Esophagus squamous epithelium (tissue), 5 donors: ENCODE measurements around the gene ARHGEF3. TPM values are rescaled to one million over a fixed set of nuclear protein-coding genes. Genes with fewer than 3 reads are reported as not detected.

Source experiments
- DNase-seq: peaks from one replicate; lab custom pipeline; 2025; lab: John Stamatoyannopoulos, UW
- H3K27ac ChIP-seq, 4 donors: fragments of 200-600 bp; sonication (generic); one replicate each; pipeline ENCODE4 v1.5.1; 2016 to 2019; ENCODE audit warnings: mild to moderate bottlenecking in 1 of 4
- H3K27me3 ChIP-seq, 4 donors: fragments of 200-600 bp; sonication (generic); 1 replicate in 3 of 4; 2 replicates in 1 of 4; pipeline versions ENCODE4 v1.5.1 to v1.6.0; 2017 to 2021; ENCODE audit warnings: antibody characterized with exemption in 1 of 4
- H3K36me3 ChIP-seq, 3 donors: fragments of 200-600 bp; sonication (generic); one replicate each; pipeline ENCODE4 v1.5.1; 2016 to 2019
- H3K4me1 ChIP-seq, 3 donors: fragments of 200-600 bp; sonication (generic); one replicate each; pipeline ENCODE4 v1.5.1; 2017 to 2019
- H3K4me3 ChIP-seq, 4 donors: fragments of 200-600 bp; sonication (generic); 1 replicate in 3 of 4; 2 replicates in 1 of 4; pipeline ENCODE4 v1.5.1; 2016 to 2019; ENCODE audit warnings: mild to moderate bottlenecking in 2 of 4, moderate library complexity in 1 of 4
- H3K9me3 ChIP-seq, 3 donors: fragments of 200-600 bp; sonication (generic); one replicate each; pipeline ENCODE4 v1.5.1; 2016 to 2019
- CTCF ChIP-seq, 6 experiments: fragments of 450-650 bp in 4 of 6; fragments of 200-600 bp in 2 of 6; sonication (generic) in 2 of 6; IDR thresholded peaks; one replicate each; pipeline ENCODE4 v1.5.1; 2016 to 2019; ENCODE audit warnings: antibody characterized with exemption in 6 of 6, mild to moderate bottlenecking in 4 of 6, moderate library complexity in 4 of 6
- POLR2A ChIP-seq, 4 donors: fragments of 450-650 bp; IDR thresholded peaks; one replicate each; pipeline ENCODE4 v1.6.1; 2017; ENCODE audit warnings: antibody characterized with exemption in 4 of 4, mild to moderate bottlenecking in 4 of 4, moderate library complexity in 3 of 4
- WGBS, 2 donors: methylation state at CpG; one replicate each; pipeline ENCODE4 v1.1.5; 2018; 5-methylcytosine and 5-hydroxymethylcytosine counted together
- intact Hi-C: fragments of 100-400 bp; cut with DNase I; formaldehyde crosslinking; loops from one replicate; pipeline ENCODE4 v1.15.0; 2022
- total RNA-seq, 4 donors: library from RNA; depleted of rRNA; stranded (reverse); fragments of >200 nt; gene quantifications; one replicate each; pipeline ENCODE4 v1.1.0, GENCODE V29; 2016
- donor health status: DM: yes; HTN: yes; CAD: no.

ARHGEF3 gene
- total RNA-seq, 4 donors from 2014 or later = 20.6 to 26.3 (median 24.7) TPM

- intact Hi-C loops = loop anchor here (5.0 kb wide), 1 partner anchor 95 kb away; no protein-coding TSS in a partner anchor
- no peaks in the 10 kb centered on the region for H3K36me3 ChIP-seq
- 88 to 97% methylated on average over 4 of the region's 4 CpGs for WGBS, 2 donors
- no peaks in the 10 kb centered on the region for H3K9me3 ChIP-seq
- DNase-seq = no peak
- no peaks in the 10 kb centered on the region for H3K27me3 ChIP-seq
- TF ChIP-seq POLR2A (IDR thresholded peaks at IDR 0.05) = no peak
- TF ChIP-seq CTCF (IDR thresholded peaks at IDR 0.05) = no peak
- H3K4me3 ChIP-seq = no peak overlapping the region
- peak overlapping the region in 1 of 4 donors; percentile 3 for H3K27ac ChIP-seq
- peaks cover 28 to 82% (median 50%) of the 10 kb centered on the region in 3 donors for H3K4me1 ChIP-seq
Measured at GRCh38 chr3:56796996-56797395, 4.8 kb downstream of the ARHGEF3 start.

DNA sequence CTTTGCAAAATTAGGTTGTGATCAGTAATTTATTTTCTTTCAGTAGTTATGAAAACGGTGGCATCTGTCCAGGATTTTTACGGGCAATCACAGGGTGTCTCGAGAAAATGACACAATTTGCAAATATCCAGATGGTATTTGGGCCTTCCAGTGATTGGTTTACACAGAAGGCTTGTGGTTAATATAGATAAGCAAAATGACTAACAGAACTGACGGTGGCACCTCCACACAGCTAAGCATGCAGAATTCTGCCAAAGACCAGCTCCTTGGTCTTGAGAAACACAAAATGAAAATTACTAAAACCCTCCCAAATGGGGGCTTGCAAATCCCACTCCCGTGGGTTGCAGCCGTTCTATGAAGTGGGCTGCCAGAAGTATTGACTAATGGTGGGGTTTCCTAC, 5.5 kb downstream of the ARHGEF3 start:
- no peak for TF ChIP-seq POLR2A (IDR thresholded peaks at IDR 0.05)
- TF ChIP-seq CTCF (IDR thresholded peaks at IDR 0.05) = no peak
- peaks cover 34 to 84% (median 50%) of the 10 kb centered on the region in 3 donors for H3K4me1 ChIP-seq
- intact Hi-C loops = loop anchor here (5.0 kb wide), 1 partner anchor 94 kb away; no protein-coding TSS in a partner anchor

GRCh38 chr3:56795829-56796185, 5.9 kb downstream of the ARHGEF3 start:
- TF ChIP-seq CTCF (IDR thresholded peaks at IDR 0.05) = no peak
- TF ChIP-seq POLR2A (IDR thresholded peaks at IDR 0.05) = no peak
- no peaks in the 10 kb centered on the region for H3K9me3 ChIP-seq
- intact Hi-C loops = loop anchor here (5.0 kb wide), 1 partner anchor 94 kb away; no protein-coding TSS in a partner anchor
- no peak overlapping the region for H3K4me3 ChIP-seq
- H3K4me1 ChIP-seq = peaks cover 33 to 84% (median 47%) of the 10 kb centered on the region in 3 donors
- H3K36me3 ChIP-seq = no peaks in the 10 kb centered on the region
- no peaks in the 10 kb centered on the region for H3K27me3 ChIP-seq
- 57 to 76% methylated on average over 6 of the region's 6 CpGs for WGBS, 2 donors
- no peak for DNase-seq
- H3K27ac ChIP-seq = peak overlapping the region in 3 of 4 donors; percentile 51 to 69 (median 67)

More for the DNA sequence above, 5.5 kb downstream of the ARHGEF3 start:
- Histone ChIP-seq H3K9me3 (no peaks in the 10 kb centered on the region), H3K27ac (peak overlapping the region in 3 of 4 donors; percentile 51 to 69 (median 67)), H3K27me3 (no peaks in the 10 kb centered on the region), H3K36me3 (no peaks in the 10 kb centered on the region), H3K4me3 (no peak overlapping the region)
- no peak for DNase-seq
- WGBS, 2 donors = 65 to 68% methylated on average over 6 of the region's 6 CpGs

DNA sequence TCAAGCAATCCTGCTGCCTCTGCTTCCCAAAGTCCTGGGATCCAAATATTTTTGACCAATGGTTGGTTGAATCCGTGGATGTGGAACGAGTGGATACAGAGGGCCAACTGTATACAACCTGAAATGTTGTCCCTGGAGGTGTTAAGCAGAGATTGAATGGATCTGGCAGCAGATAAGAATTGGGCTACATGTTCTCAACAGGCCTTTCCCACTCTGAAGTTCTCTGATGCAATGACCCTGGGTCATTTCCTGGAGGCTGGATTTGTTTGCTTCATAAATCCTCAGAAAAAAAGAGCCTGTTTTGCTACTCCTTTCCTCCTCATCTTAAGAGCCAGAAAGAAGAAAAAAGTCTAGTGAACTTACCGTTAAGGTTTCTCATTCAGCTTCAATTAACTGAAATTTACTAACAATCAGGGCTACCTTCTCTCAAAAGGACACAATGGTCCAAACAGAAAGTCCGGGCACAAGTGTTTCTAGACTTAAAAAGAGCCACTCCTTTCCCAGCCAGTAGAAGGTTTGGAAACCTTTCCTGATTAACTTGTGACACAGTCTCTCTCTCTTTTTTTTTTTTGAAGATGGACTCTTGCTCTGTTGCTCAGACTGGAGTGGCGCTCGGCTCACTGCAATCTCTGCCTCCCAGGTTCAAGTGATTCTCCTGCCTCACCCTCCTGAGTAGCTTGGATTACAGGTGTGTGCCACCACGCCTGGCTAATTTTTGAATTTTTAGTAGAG, 6.5 kb downstream of the ARHGEF3 start:
- no peaks in the 10 kb centered on the region for H3K27me3 ChIP-seq
- 71% methylated on average over 6 to 7 of the region's 7 CpGs for WGBS, 2 donors
- H3K9me3 ChIP-seq = no peaks in the 10 kb centered on the region
- peak overlapping the region; percentile 23 to 69 (median 59) for H3K27ac ChIP-seq
- TF ChIP-seq POLR2A (IDR thresholded peaks at IDR 0.05) (no peak), CTCF (IDR thresholded peaks at IDR 0.05) (no peak)
- no peak overlapping the region for H3K4me3 ChIP-seq
- no peaks in the 10 kb centered on the region for H3K36me3 ChIP-seq
- H3K4me1 ChIP-seq = peaks cover 29 to 84% (median 41%) of the 10 kb centered on the region in 3 donors
- intact Hi-C loops = loop anchor here (5.0 kb wide), 1 partner anchor 93 kb away; no protein-coding TSS in a partner anchor
- no peak for DNase-seq

DNA sequence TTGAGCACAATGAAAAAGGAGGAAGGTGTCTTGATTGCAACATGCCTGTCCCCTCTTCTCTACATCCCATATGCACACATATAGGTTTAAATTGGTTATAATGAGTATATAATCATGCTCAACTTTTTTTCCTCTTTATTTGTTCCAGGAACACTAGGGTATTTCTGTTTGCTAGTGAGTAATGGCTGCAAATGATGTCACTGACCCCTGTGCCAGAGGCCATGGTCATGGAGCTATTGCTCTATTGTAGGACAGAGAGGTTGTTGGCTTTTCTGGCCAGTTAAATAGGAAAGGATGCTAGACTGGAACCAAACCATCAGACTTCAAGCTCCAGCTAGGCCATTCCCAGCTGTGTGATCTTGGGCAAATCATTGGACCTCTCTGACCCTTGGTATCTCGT, 9.6 kb downstream of the ARHGEF3 start:
- no peak overlapping the region for H3K4me3 ChIP-seq
- DNase-seq = no peak
- no peaks in the 10 kb centered on the region for H3K9me3 ChIP-seq
- H3K27ac ChIP-seq = no peak overlapping the region
- intact Hi-C loops = no loop called here
- WGBS, 2 donors = 78 to 100% methylated on average over 1 of the region's 1 CpG
- no peaks in the 10 kb centered on the region for H3K27me3 ChIP-seq
- peaks cover 12 to 84% (median 32%) of the 10 kb centered on the region in 3 donors for H3K4me1 ChIP-seq
- H3K36me3 ChIP-seq = no peaks in the 10 kb centered on the region
- TF ChIP-seq CTCF (IDR thresholded peaks at IDR 0.05) (no peak), POLR2A (IDR thresholded peaks at IDR 0.05) (no peak)
